22Rv1 (cell line): ENCODE measurements around the gene GOLGA3.

Source experiments
- ZFX ChIP-seq: fragments of 450-650 bp; IDR thresholded peaks from 2 replicates; pipeline ENCODE4 v1.6.1; 2017; ENCODE audit warnings: antibody characterized with exemption, borderline replicate concordance
- TF ChIP-seq, protein P1 (sequence below): fragments of 450-650 bp; IDR thresholded peaks from 2 replicates; pipeline ENCODE4 v1.5.1; 2017; ENCODE audit warnings: mild to moderate bottlenecking

- TF ChIP-seq, protein P1, sequence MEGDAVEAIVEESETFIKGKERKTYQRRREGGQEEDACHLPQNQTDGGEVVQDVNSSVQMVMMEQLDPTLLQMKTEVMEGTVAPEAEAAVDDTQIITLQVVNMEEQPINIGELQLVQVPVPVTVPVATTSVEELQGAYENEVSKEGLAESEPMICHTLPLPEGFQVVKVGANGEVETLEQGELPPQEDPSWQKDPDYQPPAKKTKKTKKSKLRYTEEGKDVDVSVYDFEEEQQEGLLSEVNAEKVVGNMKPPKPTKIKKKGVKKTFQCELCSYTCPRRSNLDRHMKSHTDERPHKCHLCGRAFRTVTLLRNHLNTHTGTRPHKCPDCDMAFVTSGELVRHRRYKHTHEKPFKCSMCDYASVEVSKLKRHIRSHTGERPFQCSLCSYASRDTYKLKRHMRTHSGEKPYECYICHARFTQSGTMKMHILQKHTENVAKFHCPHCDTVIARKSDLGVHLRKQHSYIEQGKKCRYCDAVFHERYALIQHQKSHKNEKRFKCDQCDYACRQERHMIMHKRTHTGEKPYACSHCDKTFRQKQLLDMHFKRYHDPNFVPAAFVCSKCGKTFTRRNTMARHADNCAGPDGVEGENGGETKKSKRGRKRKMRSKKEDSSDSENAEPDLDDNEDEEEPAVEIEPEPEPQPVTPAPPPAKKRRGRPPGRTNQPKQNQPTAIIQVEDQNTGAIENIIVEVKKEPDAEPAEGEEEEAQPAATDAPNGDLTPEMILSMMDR, result no peak
- no peak for TF ChIP-seq ZFX
Observed at GRCh38 chr12:132825861-132826260, 2.8 kb downstream of the GOLGA3 start.
